ENCODE measurements around the gene ZNF865. TPM values are rescaled to one million over a fixed set of nuclear protein-coding genes. Genes with fewer than 3 reads are reported as not detected.

The ZNF865 gene
- total and polyA plus RNA-seq, 2 of the 8 experiments (the other 6 are each of a cell fraction or from before 2014, with no cell fraction given), result 3.5 to 13.6 TPM

DNA sequence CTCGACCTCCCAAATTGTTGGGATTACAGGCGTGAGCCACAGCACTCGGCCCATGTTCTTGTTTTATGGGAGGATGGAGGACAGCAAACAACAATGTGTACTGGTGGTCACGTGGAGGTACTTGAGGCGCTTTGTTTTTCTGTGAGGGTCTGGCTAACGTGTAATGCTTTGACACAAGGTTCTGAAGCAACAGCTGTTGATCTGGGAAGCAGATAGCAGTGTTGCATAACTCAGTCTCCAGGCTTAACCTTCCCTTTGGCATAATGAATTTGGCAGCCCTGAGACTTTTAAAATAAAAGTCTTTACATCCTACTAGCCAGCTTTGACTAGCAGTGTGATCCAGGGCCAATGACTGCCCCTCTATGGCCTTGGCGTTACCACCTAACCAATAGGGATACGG, 28.4 kb downstream of the ZNF865 start (continued):
- TF ChIP-seq, protein P1, sequence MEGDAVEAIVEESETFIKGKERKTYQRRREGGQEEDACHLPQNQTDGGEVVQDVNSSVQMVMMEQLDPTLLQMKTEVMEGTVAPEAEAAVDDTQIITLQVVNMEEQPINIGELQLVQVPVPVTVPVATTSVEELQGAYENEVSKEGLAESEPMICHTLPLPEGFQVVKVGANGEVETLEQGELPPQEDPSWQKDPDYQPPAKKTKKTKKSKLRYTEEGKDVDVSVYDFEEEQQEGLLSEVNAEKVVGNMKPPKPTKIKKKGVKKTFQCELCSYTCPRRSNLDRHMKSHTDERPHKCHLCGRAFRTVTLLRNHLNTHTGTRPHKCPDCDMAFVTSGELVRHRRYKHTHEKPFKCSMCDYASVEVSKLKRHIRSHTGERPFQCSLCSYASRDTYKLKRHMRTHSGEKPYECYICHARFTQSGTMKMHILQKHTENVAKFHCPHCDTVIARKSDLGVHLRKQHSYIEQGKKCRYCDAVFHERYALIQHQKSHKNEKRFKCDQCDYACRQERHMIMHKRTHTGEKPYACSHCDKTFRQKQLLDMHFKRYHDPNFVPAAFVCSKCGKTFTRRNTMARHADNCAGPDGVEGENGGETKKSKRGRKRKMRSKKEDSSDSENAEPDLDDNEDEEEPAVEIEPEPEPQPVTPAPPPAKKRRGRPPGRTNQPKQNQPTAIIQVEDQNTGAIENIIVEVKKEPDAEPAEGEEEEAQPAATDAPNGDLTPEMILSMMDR (IDR thresholded peaks at IDR 0.05; ENCODE audit: control extremely low read depth in 1 of 3, insufficient read depth in 1 of 3, low read depth in 1 of 3, low read length in 3 of 3), result no peak
- no peak for TF ChIP-seq EZH2 (IDR thresholded peaks at IDR 0.05; ENCODE audit: low read depth, low read length, severe bottlenecking)
- TF ChIP-seq MAFK (IDR thresholded peaks at IDR 0.05; ENCODE audit: low read depth, low read length), result no peak

Measured in H1 (cell line).